Ishikawa (cell line): ENCODE measurements around the gene TTC8.

Source experiments
- NFIC ChIP-seq: IDR thresholded peaks from 2 replicates; pipeline ENCODE4 v1.6.1; 2012
- TAF1 ChIP-seq: IDR thresholded peaks from 2 replicates; pipeline ENCODE4 v1.6.1; 2012; ENCODE audit warnings: low read depth, mild to moderate bottlenecking
- YY1 ChIP-seq: IDR thresholded peaks from 2 replicates; pipeline ENCODE4 v1.6.1; 2012; ENCODE audit warnings: low read depth
- ZBTB7A ChIP-seq: IDR thresholded peaks from 2 replicates; pipeline ENCODE4 v1.6.1; 2012; ENCODE audit warnings: low read depth

GRCh38 chr14:88902850-88903249 lies 78.4 kb downstream of the TTC8 start:
- no peak for TF ChIP-seq YY1
- TF ChIP-seq ZBTB7A = no peak
- TF ChIP-seq NFIC = no peak
- TF ChIP-seq TAF1 = no peak
